ENCODE results near the gene USP44. TPM values are rescaled to one million over a fixed set of nuclear protein-coding genes. Genes with fewer than 3 reads are reported as not detected.
"Not testable (repeated sequence)": the region's sequence is repeated elsewhere in the genome, so short reads cannot be mapped to it uniquely, and the experiment has no call there.

USP44 gene
- total RNA-seq (2014; rRNA removed; shearing (Covaris generic)) = 0.34 and 4.2 TPM in 2 replicates

DNA sequence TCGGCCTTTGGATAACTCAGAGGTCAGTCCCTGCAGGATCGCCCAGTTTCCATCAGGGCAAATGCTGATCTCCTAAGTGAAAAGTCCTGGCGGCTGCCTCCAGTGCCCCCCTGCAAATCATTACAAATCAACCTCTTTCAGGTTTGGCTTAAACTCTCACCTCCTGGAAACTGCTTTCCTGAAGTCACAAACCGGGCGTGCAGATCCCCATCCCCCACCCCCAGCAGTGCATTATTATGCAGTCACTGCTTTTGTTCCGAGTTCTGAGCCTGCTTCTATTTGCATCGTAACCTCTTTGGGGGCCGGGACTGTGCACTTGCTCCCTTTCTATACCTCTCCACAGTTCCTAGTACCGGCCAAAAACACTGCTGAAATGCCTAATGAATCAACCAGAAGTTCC lies at the start of gene USP44:
USP44 (minus strand) TSS at position 172 of the 400 bp plus-strand sequence. CDS start 17,220 bp downstream, outside the sequence.
- DNase-seq (ENCODE audit: low spot score) = no peak

DNA sequence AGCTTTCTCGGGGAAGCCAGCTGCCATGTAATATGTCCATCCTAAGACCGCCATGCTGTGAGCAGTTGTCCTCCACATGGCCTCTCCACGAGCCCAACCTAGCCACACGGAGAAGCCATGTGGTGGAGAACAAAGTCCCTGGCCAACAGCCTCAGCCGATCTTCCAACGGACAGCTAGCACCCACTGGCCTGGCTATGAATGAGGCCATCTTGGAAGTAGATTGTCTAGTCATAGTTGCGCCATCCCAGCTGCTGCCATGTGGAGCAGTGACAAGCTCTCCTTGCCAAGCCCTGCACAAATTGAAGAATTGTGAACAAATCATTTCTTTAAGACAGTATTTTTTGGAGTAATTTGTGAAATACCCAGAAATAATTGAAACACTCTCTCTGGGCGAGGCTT lies 49.3 kb upstream of the USP44 start:
- no peak for DNase-seq (ENCODE audit: low spot score)
- in situ Hi-C loops (cut with HindIII; ENCODE audit: low sequenced_read_pairs) = no loop called here

More for the DNA sequence above, at the start of gene USP44:
- in situ Hi-C loops (cut with HindIII; ENCODE audit: low sequenced_read_pairs) = no loop called here

- no peak for DNase-seq (ENCODE audit: low spot score)
- in situ Hi-C loops (cut with HindIII; ENCODE audit: low sequenced_read_pairs) = no loop called here
These were observed 48.6 kb upstream of the USP44 start for GRCh38 chr12:95599880-95600279.

DNA sequence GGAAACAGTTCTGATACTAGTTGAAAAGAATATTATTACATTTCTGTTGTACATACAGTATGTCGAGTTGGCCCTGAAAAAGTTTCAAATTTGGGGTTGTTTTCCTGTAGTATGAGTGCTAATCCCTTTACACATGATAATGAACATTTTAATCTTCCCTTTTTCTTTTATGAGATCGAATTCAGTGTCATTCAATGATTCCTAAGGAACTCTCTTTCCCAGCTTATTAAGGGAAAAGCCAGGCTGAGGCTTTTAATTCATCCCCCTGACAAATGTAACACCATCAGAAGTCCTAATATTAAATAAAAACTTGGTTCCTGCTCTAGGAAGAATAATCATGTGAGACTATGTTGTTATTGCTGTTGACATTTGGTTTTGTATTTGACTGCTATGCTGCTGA lies 42.9 kb upstream of the USP44 start:
- in situ Hi-C loops (cut with HindIII; ENCODE audit: low sequenced_read_pairs) = no loop called here
- no peak for DNase-seq (ENCODE audit: low spot score)

DNA sequence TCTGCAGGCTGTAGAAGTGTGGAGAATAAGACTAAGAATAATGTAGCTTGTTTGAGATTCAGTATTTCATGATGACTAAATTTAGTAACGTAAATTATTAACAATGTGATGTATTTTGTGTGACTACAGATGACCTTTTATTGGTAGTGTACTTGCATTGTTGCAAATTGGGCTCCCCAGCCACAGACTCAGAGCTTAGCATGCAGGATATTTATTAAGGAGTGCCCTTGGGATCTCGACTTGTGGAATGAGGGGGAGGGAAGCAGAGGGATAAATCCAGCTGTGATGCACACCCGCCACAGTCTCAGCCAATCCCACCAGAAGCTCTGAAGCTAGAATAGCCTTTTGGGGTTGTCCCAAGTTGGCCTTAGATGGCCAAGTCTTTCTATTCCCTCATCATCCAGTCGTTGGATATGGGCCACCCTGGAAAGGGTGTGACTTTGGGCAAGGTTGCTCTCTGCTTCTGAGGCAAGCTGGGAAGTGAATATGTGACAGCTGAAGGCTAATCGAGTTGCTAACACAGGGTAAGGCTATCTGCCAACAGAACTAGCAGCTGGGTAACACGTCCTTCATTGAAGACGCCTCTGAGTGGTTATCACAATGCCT lies 42.1 kb upstream of the USP44 start:
- DNase-seq (ENCODE audit: low spot score) = no peak
- in situ Hi-C loops (cut with HindIII; ENCODE audit: low sequenced_read_pairs) = no loop called here

DNA sequence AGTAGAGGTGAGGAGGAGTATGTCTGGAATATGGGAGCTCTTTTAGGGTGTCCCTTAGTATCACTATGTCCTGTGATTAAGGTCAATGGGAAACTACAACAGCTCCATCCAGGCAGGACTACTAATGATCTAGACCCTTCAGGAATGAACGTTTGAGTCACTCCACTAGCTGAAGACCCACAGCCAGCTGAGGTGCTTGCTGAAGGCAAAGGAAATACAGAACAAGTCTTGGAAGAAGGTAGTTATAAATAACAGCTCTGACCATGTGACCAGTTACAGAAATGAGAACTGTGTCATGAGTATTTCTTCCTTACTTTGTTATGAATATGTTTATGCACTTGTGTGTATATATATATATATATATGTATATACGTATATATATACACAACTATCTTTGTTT lies 40.5 kb upstream of the USP44 start:
- no peak for DNase-seq (ENCODE audit: low spot score)
- in situ Hi-C loops (cut with HindIII; ENCODE audit: low sequenced_read_pairs) = no loop called here

DNA sequence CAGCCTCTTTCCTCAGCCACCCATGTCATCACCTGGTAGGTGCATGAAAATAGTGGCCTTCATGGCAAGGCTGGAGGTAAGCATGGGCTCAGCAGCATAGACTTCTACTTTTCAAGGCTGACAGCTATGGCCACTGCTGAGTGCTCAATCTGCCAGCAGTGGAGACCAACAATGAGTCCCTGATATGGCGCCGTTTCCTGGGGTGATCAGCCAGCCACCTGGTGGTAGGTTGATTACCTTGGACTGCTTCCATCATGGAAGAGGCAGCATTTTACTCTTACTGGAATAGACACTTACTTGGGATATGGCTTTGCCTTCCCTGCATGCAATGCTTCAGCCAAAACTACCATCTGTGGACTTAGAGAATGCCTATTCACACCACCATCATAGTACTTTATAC lies 39.5 kb upstream of the USP44 start:
- in situ Hi-C loops (cut with HindIII; ENCODE audit: low sequenced_read_pairs) = no loop called here
- DNase-seq (ENCODE audit: low spot score) = no peak

DNA sequence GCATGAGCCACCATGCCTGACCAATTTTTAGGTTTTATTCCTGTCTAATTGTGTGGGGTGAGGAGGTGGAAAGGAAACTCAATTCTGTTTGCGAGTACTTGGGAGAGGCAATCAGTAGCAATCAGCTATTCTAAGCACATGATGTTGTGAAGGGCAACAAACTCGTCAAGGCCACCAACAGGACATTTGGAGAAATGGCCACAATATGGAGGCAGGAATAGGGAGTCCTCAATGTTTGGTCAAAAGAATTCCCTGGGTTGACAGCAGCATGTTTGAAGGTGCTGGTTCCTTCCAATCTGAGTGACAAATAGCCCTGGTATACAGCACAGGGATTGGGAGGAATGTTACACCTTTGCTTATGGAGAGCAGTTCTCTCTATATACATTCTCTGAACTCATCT lies 32.7 kb upstream of the USP44 start:
- in situ Hi-C loops (cut with HindIII; ENCODE audit: low sequenced_read_pairs) = no loop called here
- no peak for DNase-seq (ENCODE audit: low spot score)

DNA sequence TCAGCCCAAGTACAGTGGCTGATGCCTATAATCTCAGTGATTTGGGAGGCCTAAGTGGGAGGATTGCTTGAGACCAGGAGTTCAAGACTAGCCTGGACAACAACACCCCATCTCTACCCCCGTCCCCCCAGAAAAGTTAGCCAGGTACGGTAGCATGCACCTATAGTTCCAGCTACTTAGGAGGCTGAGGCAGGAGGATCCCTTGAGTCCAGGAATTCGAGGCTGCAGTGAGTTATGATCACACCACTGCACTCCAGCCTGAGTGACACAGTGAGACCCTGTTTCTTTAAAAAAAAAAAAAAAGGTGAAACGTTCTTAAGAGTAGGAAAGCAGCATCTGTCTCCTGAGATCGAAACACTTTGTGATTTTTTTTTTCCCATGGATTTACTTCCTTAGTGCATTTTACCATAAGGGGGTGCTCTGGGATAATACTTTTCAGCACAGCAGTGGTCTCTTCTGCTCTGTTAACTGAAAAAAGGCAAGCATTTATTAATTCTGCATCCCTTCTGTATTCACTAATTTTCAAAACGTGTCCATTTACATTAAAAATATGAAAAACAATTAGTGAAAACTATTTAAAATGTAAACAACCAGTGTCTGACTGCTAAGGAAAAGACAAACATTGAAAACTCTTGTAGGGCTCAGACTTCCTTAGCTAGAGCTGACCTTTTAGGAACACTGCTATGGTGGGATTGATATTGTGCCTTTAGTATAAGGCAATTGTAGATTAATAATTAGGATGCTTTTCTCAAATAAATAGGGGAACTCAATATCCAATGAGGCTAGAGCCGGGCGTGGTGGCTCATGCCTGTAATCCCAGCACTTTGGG lies 31.2 kb upstream of the USP44 start:
- in situ Hi-C loops (cut with HindIII; ENCODE audit: low sequenced_read_pairs) = no loop called here
- DNase-seq (ENCODE audit: low spot score) = peak; percentile 22

DNA sequence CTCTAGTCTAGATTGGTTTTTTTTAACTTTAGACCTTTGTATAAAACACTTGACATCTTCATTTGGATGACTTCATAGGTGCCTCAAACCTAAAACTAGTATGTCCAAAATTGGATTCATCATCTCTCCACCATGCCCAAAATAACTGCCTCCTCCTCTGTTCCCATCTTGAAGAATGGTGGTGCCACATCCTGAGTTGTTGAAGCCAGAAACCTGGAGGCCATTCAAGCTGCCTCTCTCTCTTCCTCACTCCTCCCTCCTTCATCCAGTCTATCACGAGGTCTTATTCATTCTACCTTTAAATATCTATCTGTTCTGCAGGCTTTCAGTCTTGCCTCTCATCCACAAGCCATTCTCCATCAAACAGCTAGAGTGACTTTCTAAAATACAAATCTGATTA lies 26.5 kb upstream of the USP44 start:
- in situ Hi-C loops (cut with HindIII; ENCODE audit: low sequenced_read_pairs) = no loop called here
- no peak for DNase-seq (ENCODE audit: low spot score)

DNA sequence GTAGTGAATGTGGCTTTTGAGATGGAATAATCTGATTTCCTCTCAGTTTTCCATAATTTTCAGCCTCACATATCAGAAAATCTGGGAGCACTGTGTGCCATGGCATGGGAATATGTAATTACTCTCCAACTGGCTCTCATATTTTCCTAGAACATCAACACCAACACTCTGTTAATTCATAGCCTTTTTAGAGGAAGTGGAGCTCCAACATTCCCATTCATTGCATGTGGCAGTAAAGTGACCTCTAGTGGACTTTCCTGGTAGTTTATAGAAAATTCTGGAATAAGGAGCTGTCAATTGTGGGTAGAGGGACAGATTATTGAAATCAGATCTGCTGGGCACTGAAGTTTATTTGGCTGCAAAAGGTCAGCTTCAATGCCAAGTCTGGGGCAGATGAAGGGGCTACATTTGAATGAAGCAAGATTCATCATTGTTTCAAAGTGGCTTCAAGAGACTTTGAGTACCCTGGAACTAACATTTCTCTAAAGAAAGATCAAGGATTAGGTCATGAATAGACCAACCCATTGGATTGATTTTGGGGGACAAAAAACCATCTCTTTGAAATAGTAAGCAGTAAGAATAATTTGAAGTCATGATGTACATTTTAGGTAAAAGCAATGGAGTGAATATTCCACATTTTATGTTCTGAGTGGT lies 23.6 kb upstream of the USP44 start:
- peak; percentile 72 for DNase-seq (ENCODE audit: low spot score)
- in situ Hi-C loops (cut with HindIII; ENCODE audit: low sequenced_read_pairs) = no loop called here

- in situ Hi-C loops (cut with HindIII; ENCODE audit: low sequenced_read_pairs) = no loop called here
- no peak for DNase-seq (ENCODE audit: low spot score)
These were observed 22.8 kb upstream of the USP44 start for GRCh38 chr12:95573951-95574576.

DNA sequence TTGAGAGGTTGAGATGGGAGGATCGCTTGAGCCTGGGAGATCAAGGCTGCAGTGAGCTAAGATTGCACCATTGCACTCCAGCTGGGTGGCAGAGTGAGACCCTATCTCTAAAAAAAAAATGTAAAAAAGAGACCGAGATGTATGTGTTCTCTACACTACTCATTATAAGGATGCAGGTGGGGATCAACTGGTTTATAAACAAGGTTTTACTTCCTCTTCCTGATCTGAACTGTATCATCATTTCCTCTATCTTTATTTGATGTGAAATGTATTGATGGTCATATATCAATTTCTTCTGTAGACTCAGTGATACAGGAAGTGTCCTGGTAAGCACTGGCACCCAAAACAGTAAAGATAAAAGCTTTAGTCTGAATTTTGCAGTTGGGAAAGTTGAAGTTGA lies 20.1 kb upstream of the USP44 start:
- in situ Hi-C loops (cut with HindIII; ENCODE audit: low sequenced_read_pairs) = no loop called here
- no peak for DNase-seq (ENCODE audit: low spot score)

- DNase-seq (ENCODE audit: low spot score); in situ Hi-C loops (cut with HindIII; ENCODE audit: low sequenced_read_pairs): not testable (repeated sequence)
These were observed 16.8 kb upstream of the USP44 start for GRCh38 chr12:95568045-95568444.

- no peak for DNase-seq (ENCODE audit: low spot score)
- in situ Hi-C loops (cut with HindIII; ENCODE audit: low sequenced_read_pairs) = no loop called here
These were observed 6.3 kb upstream of the USP44 start for GRCh38 chr12:95557625-95558024.

DNA sequence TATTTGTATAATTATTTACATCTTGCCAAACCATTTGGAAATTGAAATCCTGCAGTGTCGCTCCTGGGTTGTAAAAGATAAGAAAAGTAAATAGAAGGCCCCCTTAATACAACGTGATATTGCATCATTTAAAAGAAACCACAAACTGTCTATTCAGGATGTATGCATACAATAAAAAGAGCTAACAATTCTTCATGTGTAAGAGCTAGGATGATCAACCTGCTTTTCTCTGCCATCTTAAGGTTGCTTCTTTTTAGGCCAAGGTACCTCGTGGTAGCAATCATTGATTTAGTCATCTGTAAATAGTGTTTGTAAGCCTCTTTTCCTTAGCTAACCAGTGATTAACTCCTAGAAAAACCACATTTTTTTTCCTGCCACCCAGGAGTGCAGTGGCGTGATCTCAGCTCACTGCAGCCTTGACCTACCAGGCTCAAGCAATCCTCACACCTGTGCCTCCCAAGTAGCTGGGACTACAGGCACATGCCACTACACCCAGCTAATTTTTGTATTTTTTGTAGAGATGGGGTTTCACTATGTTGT lies 3.3 kb upstream of the USP44 start:
- in situ Hi-C loops (cut with HindIII; ENCODE audit: low sequenced_read_pairs) = no loop called here

GRCh38 chr12:95553197-95553943 lies 2.1 kb upstream of the USP44 start:
- in situ Hi-C loops (cut with HindIII; ENCODE audit: low sequenced_read_pairs) = no loop called here
- DNase-seq (ENCODE audit: low spot score) = no peak

More for the DNA sequence above, 3.3 kb upstream of the USP44 start:
- DNase-seq (ENCODE audit: low spot score) = no peak

DNA sequence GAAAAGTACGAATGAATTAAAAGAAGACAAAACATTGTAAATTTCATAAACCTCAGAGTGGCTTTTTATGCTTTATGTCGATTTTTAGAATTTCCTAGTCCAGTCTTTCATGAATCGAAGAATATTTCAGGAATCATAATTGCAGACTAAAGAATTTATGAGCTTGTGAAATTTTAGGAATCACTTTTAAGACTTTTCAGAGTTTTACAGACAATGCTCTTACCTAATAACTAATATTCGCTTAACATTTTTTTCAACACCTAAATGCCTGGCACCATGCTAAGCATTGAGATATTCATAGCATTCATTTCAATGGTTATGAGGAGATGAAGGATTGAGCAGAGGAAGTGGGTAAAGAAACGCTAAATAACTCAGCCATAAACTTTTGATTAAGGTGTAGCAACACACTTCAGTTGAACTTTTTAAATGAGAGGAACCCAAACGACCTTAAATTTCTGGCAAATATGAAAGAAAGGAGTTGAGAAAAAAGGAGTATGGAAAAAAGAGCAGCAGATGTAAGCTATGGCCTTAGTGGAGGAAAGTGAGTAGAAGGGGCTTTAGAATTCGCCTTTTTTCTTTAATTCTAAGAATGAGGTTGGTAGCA lies 739 bp upstream of the USP44 start:
- DNase-seq (ENCODE audit: low spot score) = no peak
- in situ Hi-C loops (cut with HindIII; ENCODE audit: low sequenced_read_pairs) = no loop called here

Measured in G401 (cell line).